ENCODE results near the gene TAP1.

GRCh38 chr6:32814145-32814544 is 39.4 kb downstream of the TAP1 start:
- TF ChIP-seq CTCF (IDR thresholded peaks at IDR 0.05) (no peak), POLR2AphosphoS5 (IDR thresholded peaks at IDR 0.05; ENCODE audit: low read depth, low read length) (no peak)
- TF ChIP-seq, protein P1, sequence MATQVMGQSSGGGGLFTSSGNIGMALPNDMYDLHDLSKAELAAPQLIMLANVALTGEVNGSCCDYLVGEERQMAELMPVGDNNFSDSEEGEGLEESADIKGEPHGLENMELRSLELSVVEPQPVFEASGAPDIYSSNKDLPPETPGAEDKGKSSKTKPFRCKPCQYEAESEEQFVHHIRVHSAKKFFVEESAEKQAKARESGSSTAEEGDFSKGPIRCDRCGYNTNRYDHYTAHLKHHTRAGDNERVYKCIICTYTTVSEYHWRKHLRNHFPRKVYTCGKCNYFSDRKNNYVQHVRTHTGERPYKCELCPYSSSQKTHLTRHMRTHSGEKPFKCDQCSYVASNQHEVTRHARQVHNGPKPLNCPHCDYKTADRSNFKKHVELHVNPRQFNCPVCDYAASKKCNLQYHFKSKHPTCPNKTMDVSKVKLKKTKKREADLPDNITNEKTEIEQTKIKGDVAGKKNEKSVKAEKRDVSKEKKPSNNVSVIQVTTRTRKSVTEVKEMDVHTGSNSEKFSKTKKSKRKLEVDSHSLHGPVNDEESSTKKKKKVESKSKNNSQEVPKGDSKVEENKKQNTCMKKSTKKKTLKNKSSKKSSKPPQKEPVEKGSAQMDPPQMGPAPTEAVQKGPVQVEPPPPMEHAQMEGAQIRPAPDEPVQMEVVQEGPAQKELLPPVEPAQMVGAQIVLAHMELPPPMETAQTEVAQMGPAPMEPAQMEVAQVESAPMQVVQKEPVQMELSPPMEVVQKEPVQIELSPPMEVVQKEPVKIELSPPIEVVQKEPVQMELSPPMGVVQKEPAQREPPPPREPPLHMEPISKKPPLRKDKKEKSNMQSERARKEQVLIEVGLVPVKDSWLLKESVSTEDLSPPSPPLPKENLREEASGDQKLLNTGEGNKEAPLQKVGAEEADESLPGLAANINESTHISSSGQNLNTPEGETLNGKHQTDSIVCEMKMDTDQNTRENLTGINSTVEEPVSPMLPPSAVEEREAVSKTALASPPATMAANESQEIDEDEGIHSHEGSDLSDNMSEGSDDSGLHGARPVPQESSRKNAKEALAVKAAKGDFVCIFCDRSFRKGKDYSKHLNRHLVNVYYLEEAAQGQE (IDR thresholded peaks at IDR 0.05; ENCODE audit: insufficient read depth in 1 of 2, low read depth in 2 of 2, low read length in 1 of 2), result no peak

Measured in Panc1 (cell line).